ENCODE data around the gene C3orf18.

Gene C3orf18

DNA sequence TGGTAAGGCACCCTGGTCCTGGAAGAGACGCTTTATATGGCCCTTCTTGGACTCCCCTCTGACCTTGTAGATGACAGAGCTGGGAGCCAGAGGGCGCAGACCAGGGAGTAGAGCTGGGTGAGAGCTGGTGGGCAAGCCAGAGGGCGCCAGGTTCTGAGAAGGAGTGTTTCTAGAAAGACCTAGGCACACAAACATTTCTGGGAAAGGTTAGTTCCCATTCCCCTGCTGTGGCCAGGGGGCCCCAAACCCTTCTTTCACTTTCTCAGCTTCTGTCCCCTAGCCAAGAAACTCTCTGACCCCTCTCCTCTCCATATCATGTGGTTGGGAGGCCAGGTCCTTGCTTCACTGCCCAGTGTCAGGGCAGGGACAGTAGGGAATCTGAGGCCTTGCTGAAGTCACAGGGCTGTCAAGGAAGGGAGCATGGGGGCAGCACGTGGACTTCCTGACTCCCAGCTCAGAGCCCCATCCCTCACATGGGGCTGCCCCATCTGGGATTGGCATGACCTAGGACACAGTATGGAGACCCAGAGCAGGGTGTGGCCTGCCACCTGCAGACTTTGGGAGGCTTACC is 5.3 kb upstream of the C3orf18 start:
- no peak for DNase-seq
- Histone ChIP-seq H3K4me3 (ENCODE audit: low read depth, low read length) (no peak overlapping the region), H3K36me3 (replicated peaks) (no peaks in the 10 kb centered on the region), H3K27me3 (replicated peaks) (no peaks in the 10 kb centered on the region), H3K27ac (no peak overlapping the region)
- in situ Hi-C loops (cut with HindIII; ENCODE audit: low pct_ligation_motif_present, low sequenced_read_pairs): no loop called here
- TF ChIP-seq, protein P1, sequence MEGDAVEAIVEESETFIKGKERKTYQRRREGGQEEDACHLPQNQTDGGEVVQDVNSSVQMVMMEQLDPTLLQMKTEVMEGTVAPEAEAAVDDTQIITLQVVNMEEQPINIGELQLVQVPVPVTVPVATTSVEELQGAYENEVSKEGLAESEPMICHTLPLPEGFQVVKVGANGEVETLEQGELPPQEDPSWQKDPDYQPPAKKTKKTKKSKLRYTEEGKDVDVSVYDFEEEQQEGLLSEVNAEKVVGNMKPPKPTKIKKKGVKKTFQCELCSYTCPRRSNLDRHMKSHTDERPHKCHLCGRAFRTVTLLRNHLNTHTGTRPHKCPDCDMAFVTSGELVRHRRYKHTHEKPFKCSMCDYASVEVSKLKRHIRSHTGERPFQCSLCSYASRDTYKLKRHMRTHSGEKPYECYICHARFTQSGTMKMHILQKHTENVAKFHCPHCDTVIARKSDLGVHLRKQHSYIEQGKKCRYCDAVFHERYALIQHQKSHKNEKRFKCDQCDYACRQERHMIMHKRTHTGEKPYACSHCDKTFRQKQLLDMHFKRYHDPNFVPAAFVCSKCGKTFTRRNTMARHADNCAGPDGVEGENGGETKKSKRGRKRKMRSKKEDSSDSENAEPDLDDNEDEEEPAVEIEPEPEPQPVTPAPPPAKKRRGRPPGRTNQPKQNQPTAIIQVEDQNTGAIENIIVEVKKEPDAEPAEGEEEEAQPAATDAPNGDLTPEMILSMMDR (IDR thresholded peaks at IDR 0.05; ENCODE audit: low read depth, low read length, missing control alignments): no peak

DNA sequence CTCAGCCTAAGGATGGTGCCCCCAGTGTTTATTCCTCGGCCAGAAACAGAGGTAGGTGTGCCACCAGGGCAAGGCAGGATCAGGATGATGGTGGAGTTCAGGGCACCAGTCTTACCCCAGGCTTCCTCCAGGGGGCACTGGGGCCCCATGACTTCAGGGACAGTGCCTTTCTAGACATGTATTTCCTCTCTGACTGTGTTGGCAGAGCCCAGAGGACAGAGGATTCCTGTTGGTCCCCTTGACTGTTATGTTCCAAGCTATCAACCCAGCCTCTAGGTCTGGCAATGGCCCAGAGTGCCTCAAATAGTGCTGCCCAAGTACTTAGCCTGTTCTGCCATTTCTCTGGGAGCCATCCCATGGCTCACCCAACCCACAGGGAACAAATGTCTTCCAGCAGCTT is 4.6 kb upstream of the C3orf18 start:
- Histone ChIP-seq H3K4me3 (ENCODE audit: low read depth, low read length) (no peak overlapping the region), H3K27me3 (replicated peaks) (no peaks in the 10 kb centered on the region), H3K27ac (no peak overlapping the region), H3K36me3 (replicated peaks) (no peaks in the 10 kb centered on the region)
- TF ChIP-seq, protein P1 (IDR thresholded peaks at IDR 0.05; ENCODE audit: low read depth, low read length, missing control alignments): peak; percentile 93
- in situ Hi-C loops (cut with HindIII; ENCODE audit: low pct_ligation_motif_present, low sequenced_read_pairs): no loop called here
- DNase-seq: peak; percentile 56

DNA sequence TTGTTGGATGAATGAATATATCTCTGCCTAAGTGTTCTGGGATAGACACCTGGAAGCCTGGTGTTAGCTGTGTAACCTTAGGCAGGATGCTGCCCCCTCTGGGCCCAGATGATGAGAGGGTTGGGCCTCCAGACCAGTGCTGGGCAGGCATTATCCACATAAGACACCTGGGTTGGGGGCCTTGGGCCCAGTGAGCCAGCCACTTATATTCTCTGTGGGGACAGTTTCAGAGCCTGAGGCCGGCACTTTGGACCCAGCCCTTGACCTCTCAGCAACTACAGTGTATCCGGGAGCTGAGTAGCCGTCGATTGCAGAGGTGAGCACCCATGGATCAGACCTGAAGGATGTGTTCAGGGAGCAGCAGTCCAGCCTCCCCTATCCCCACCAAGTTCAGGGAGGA is 3.9 kb upstream of the C3orf18 start:
- no peak for DNase-seq
- Histone ChIP-seq H3K4me3 (ENCODE audit: low read depth, low read length) (no peak overlapping the region), H3K27me3 (replicated peaks) (no peaks in the 10 kb centered on the region), H3K27ac (no peak overlapping the region), H3K36me3 (replicated peaks) (no peaks in the 10 kb centered on the region)
- in situ Hi-C loops (cut with HindIII; ENCODE audit: low pct_ligation_motif_present, low sequenced_read_pairs): no loop called here
- TF ChIP-seq, protein P1 (IDR thresholded peaks at IDR 0.05; ENCODE audit: low read depth, low read length, missing control alignments): no peak

DNA sequence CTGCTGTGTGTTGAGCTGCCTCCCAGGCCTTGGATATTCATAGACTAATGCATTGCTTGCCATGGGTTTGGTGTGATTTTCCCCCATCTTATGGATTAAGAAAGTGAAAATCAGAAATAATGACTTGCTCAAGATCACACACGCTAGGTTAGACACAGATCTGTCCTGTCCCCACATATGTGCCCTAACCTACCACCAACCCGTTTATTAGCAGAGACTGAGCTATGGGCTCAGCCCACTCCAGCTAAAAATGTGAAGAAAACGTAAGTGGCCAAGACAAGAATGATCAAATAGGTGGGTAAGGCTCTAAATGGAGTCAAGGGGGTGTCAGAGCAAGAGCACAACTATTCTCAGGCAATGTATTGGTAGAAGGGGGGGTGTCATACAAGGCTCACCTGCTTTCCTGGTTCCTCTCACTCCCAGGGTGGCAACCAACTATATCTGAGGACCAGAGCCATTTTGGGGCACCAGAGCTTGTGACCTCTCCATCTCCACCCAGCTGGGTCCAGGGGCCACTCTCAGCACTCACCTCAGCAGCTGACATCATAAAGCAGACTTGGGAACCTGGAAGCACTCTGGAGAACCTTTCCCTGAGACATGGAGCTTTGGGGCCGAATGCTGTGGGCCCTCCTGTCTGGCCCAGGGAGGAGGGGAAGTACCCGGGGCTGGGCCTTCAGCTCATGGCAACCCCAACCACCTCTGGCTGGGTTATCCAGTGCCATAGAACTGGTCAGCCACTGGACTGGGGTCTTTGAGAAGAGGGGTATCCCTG is 3.1 kb upstream of the C3orf18 start:
- DNase-seq: no peak
- in situ Hi-C loops (cut with HindIII; ENCODE audit: low pct_ligation_motif_present, low sequenced_read_pairs): no loop called here
- Histone ChIP-seq H3K4me3 (ENCODE audit: low read depth, low read length) (no peak overlapping the region), H3K36me3 (replicated peaks) (no peaks in the 10 kb centered on the region), H3K27me3 (replicated peaks) (no peaks in the 10 kb centered on the region), H3K27ac (no peak overlapping the region)
- TF ChIP-seq, protein P1 (IDR thresholded peaks at IDR 0.05; ENCODE audit: low read depth, low read length, missing control alignments): no peak

DNA sequence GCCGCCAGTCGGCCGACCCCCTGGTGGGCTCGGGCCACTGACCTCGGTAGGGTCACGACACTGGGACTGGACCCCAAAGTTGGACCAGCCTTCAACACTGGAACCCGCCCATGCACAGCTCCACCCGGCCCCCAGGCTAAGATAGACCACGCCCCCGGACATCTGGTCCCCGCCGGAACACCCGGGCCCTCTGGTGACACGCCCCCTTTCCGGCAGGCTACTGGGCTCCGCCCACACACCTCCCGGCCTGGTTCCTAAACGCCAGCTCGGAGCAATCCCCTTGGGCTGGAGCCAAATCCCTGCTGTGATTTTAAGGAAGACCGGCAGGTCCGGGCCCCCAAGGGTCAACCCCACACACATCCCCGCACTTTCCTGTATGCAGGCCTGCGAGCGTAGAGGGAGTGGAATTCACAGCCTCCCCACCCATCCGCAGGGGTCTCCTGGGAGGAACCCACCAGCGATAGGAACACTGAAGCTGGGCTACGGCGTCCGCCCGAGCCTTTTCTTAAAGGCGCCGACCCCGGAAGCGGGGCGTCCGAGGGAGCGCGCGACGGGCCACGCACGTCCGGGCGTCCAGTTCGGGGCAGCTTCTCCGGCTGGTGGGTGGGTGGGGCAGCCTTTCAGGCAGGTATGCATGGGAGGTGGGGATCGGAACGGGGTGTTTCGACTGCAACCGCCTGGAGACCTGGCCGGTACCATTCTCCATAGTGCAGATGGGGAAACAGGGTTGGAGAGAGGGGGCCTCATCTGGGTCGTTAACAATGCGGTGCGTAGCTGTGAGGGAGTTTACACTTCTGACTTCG is 1.6 kb upstream of the C3orf18 start, which contains the start of gene HEMK1:
TSS of gene HEMK1 (plus strand) at position 576 of the 803 bp plus-strand sequence. CDS start 1,583 bp downstream, outside the sequence.
- Histone ChIP-seq H3K36me3 (replicated peaks) (no peaks in the 10 kb centered on the region), H3K27me3 (replicated peaks) (no peaks in the 10 kb centered on the region), H3K27ac (peak within 1 kb of the TSS; percentile 69), H3K4me3 (ENCODE audit: low read depth, low read length) (peak within 1 kb of the TSS; percentile 94)
- in situ Hi-C loops (cut with HindIII; ENCODE audit: low pct_ligation_motif_present, low sequenced_read_pairs): no loop called here
- TF ChIP-seq, protein P1 (IDR thresholded peaks at IDR 0.05; ENCODE audit: low read depth, low read length, missing control alignments): no peak
- DNase-seq: peak; percentile 94

Data from brain microvascular endothelial cell (primary cell).